Measurements from ENCODE around the gene ZNF831.

The ZNF831 gene

GRCh38 chr20:59217173-59217572 is 53.6 kb downstream of the ZNF831 start:
- no peak for DNase-seq (ENCODE audit: low read depth)
- no peak overlapping the region for H3K4me3 ChIP-seq (replicated peaks; ENCODE audit: low read depth, low read length)
- no peak for TF ChIP-seq CTCF (IDR thresholded peaks at IDR 0.05; ENCODE audit: low read length, missing control alignments)

DNA sequence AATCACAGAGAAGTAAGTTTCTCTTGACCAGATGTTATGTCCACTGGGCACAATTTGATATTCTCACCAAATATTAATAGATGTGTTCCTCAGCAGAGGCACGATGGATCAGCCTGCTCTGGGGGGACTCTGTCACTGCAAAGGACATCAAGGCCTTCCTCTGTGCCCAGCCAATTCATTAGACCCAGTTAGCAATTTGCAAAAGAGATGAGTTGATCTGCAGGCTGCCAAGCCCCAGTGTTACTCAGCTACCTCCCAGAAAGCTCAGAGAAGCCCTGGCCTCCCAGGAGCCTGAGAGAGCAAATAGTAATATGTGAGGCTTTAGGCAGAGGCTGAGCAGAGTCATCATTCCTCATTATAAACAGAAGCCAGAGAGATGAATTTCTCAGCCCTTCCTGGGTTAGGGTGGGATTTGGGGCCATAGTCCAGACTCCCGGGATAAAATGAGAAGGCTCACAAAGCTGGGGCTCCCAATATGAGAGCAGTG is 54.2 kb downstream of the ZNF831 start:
- no peak for TF ChIP-seq CTCF (IDR thresholded peaks at IDR 0.05; ENCODE audit: low read length, missing control alignments)

DNA sequence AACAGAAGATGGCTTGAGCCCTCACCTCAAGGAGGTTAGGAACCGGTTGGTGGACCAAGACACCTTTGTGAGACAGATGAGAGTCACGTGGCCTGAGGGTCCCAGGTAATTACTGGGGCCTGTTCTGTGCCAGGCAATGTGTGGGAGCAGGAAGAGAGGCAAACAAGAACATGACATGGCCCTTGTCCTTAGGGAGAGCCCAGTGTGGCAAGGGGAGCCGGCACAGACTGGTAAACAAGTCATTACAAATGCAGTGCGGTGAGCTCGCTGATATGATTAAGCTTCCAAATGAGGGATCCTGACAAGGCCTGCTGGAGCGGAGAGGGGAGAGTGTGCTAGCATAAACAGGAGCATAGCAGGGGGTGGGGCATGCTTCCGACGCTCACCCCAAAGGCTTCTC is 55.6 kb downstream of the ZNF831 start:
- H3K4me3 ChIP-seq (replicated peaks; ENCODE audit: low read depth, low read length), result no peak overlapping the region
- no peak for TF ChIP-seq CTCF (IDR thresholded peaks at IDR 0.05; ENCODE audit: low read length, missing control alignments)
- no peak for DNase-seq (ENCODE audit: low read depth)

More for the DNA sequence above, 54.2 kb downstream of the ZNF831 start:
- no peak overlapping the region for H3K4me3 ChIP-seq (replicated peaks; ENCODE audit: low read depth, low read length)
- no peak for DNase-seq (ENCODE audit: low read depth)

DNA sequence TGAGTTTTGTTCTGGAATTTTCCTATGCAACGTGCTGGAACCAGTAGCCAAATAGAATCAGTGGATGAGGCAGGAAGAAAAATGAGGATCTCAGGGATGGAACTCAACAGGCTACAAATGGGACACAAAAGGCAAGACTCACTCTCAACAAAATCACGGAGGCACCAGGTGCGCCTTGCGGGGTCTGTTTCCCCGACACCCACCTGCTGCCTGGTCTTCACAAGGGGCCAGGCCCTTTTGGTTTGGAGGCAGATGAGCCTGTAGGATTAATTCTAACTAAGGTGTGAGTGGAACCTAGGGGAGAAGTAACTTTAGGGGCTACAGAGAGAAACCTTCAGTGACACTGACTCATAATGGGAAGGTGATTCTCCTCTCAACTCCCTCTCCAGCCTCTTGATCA is 56.5 kb downstream of the ZNF831 start:
- no peak overlapping the region for H3K4me3 ChIP-seq (replicated peaks; ENCODE audit: low read depth, low read length)
- TF ChIP-seq CTCF (IDR thresholded peaks at IDR 0.05; ENCODE audit: low read length, missing control alignments), result no peak
- no peak for DNase-seq (ENCODE audit: low read depth)

DNA sequence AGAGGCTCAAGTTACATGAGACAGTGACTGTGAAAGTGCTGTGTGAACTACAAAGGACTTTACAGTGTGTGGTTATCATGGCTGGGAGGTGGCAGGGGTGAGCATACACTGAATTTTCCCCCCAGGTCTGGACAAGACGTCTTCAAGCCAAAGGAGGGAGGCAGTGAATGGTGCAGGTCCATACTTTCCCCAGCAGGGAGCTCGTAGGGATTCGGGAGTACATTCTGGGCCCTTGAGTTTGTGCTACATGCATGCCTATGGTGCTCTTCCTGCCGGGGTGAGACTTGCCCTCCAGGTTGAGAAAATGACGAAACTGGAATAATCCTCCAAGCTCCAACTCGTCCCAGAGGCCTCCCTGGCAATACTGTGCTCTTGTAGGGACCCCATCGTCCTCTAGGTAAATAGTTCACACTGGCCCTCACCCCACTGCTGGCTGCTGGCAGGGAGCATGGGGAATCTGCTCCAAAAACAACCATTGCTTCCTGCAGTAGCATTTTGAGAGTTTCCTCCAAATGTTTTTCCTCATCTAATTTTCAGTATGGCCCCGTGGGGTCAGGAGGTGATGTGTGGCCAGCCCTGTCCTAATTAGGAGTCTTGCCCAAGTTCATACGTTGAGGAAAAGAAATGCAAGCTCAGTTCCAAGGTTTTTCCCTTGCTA is 57.6 kb downstream of the ZNF831 start:
- peak; percentile 7 for TF ChIP-seq CTCF (IDR thresholded peaks at IDR 0.05; ENCODE audit: low read length, missing control alignments)
- DNase-seq (ENCODE audit: low read depth), result peak; percentile 7
- H3K4me3 ChIP-seq (replicated peaks; ENCODE audit: low read depth, low read length), result no peak overlapping the region

- no peak for TF ChIP-seq CTCF (IDR thresholded peaks at IDR 0.05; ENCODE audit: low read length, missing control alignments)
These were observed 58.2 kb downstream of the ZNF831 start for GRCh38 chr20:59221707-59222252.

More at GRCh38 chr20:59221707-59222252, 58.2 kb downstream of the ZNF831 start:
- DNase-seq (ENCODE audit: low read depth), result no peak
- peak overlapping the region; percentile 58 for H3K4me3 ChIP-seq (replicated peaks; ENCODE audit: low read depth, low read length)
